Activated CD4-positive, alpha-beta T cell treated with anti-CD3 and anti-CD28 coated beads, Interleukin-2, Interleukin-4, amounts not matched to agents 100 ng/mL and 50 ng/mL, durations not matched to agents 16 hours and 8 hours (primary cell): ENCODE results near the gene PDE3B.
"Not testable (repeated sequence)": the region's sequence is repeated elsewhere in the genome, so short reads cannot be mapped to it uniquely, and the experiment has no call there.

ENCODE experiments used
- DNase-seq: peaks from one replicate; pipeline ENCODE4 v3.0.0-alpha.2; 2020; ENCODE audit warnings: low spot score

The PDE3B gene

GRCh38 chr11:14748090-14748489 is 104.5 kb downstream of the PDE3B start:
- no peak for DNase-seq

DNA sequence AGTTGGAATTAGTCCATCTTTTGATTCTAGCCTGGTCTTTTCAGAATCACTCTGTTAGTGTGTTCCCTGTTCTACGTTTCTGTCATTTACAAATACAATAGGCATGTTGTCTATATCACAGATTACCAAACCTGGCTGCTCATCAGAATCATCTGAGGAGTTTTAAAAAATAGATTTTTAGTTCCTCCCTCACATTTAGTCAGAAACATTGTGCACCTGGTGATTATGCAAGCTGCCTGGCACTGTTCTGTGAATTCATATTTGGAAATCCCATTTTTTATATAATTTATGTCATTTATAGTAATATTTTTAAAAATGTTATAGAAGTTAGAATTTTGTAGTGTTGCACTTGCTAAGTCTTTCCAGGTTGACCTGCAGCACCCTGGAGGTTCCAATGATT is 107.3 kb downstream of the PDE3B start:
- DNase-seq = no peak

- no peak for DNase-seq
Measured at GRCh38 chr11:14751975-14752407, 108.4 kb downstream of the PDE3B start.

DNA sequence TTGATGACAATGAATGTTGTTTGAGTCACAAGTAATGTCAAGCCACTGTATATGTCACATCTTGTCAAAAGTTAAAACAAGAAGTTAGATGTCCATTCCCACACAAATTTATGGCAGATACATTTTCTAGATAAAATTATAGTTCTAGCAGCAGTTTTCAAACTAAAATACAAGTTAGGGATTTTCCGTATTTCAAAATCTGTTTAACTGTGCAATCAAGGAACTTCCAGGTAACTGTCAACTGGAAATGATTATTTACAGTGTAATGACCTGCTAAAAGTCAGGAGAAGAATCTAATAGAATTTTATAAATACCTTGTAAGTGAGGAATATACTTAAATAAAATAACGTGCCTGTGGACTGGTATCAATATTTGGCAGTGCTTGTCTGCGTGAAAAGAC is 111.5 kb downstream of the PDE3B start:
- DNase-seq = no peak

GRCh38 chr11:14756349-14756748 is 112.7 kb downstream of the PDE3B start:
- DNase-seq = no peak

DNA sequence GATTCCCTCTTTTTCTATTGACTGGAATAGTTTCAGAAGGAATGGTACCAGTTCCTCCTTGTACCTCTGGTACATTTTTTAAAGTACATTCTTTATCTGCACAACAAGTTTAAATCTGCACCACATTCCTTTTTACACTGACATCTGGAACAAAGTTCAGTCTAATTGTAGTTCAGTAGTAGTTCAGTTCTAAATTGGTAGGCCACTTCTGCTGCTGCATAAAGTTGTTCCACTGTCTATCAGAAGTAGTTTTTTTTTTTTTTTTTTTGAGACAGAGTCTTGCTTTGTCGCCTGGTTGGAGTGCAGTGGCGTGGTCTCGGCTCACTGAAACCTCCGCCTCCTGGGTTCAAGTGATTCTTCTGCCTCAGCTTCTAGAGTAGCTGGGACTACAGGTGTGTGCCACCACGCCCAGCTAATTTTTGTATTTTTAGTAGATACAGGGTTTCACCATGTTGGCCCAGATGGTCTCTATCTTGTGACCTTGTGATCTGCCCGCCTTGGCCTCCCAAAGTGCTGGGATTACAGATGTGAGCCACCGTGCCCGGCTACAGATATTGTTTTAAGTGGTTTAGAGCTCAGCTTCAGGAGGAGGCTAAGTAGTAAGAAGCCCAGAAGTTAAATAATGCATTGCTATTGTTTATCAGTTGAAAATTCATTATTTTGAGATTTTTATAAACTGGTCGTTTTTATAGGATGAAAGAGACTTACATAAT is 115.9 kb downstream of the PDE3B start:
- DNase-seq = not testable (repeated sequence)

DNA sequence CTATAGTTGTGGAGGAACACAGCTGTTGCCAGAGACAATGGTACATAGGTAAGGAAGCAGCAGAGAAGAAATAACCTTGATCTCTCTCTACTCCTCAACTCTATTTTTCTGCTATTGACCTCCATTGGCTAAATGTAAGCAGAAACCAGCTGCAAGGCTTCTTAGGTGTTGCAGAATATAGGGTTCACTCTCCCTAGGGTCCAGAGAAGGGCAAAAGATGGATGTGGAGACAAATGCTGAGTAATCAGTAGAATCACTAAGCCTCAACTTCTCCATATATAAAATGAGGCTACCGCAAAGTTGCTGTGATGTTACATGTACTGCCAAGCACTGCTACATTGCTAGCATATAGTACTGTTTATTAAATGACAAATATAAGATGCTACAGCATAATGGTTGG is 120.6 kb downstream of the PDE3B start:
- no peak for DNase-seq

DNA sequence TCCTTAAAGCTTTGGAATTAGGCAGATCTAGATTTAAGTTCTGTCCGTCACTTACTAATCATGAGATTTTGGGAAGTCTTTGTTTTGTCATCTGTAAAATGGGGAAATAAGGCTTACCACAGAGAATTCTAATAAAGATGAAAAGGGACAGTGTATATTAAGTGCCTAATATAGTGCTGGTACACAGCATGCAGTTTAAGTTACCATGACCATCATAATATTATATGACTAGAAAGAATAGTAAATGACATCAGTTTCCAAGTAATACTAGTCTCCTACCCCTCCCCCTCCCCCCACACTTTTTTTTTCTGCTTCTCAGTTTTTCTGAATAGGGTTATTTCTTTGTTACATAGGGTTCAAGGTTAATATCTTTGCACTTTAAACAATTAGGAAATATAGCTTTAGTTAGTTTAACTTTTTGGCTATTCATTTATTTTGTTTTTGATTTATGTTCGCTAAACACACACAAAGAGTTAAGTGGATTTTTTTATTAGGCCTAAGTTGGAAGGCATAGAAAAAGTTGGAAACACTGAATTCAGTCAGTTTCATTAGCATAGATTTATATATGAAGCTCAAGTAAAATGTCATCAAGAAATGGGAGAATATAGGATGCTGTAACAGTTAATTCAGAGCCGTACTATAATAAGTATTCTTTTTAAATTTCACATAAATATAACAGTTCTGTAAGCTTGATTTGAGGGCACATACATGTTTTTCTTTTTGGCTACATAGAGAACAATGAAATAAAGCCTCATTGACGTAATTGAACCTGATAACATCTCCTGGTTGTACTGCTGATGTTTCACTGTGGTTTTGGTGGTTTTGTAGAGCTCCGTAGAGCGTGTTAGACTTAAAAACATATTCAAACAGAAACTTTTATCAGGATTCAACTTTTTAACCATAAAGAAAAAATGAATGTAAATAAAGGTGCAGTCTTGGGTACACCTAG is 121.2 kb downstream of the PDE3B start:
- DNase-seq = peak; percentile 91

- DNase-seq = no peak
Measured at GRCh38 chr11:14766585-14766984, 123.0 kb downstream of the PDE3B start.

DNA sequence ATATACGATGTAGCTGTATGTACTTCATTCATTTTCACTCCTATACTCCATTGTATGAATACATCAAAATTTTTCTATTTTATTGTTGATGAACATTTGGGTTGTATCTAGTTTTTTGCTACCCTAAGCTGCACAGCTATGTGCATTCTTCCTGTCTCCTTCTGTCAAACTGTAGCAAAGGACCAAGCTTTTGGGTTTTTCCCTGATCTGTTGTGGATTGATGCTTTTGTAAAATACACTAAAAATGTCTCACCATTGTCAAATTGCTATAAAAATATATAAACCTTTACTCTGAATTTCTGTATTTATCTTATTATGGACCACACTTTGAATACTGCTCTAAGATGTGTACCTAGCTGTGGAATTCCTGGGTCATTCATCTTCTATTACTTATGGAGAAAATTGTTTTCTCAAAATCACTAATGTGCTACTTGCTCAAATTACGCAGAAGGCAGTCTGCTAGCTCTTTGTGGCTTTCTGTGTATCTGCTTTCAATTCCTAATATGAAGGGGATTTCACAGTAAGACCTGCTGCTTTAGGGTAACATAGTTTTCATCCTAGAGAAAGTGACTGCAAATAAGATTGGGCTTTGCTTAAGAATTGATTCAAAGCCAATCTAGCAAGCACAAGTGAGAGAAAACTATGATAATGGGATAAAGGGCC is 125.1 kb downstream of the PDE3B start:
- peak; percentile 76 for DNase-seq

DNA sequence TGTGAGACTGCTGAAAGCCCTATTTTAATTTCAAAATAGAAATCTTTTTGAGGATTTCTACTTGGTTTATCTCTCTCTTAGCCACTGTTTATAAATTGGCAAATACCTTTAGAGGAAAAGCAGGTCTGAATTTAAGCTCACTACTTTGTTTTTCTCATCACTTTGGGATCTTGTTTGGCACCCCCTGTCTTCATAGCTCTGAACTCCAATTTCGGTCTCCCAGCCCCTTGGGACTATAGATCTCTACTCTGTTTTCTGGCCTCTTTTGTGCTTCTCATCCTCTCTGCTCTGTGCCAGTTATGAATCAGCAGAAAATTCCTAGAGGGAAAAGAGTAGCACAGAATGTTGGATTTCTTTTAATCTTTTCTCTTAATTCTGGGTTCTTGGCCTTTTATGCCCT is 130.2 kb downstream of the PDE3B start:
- DNase-seq = no peak

- DNase-seq = no peak
Measured at GRCh38 chr11:14774721-14775120, 131.1 kb downstream of the PDE3B start.

GRCh38 chr11:14775897-14776296 is 132.3 kb downstream of the PDE3B start:
- no peak for DNase-seq

- DNase-seq = not testable (repeated sequence)
Measured at GRCh38 chr11:14778460-14778859, 134.9 kb downstream of the PDE3B start.

DNA sequence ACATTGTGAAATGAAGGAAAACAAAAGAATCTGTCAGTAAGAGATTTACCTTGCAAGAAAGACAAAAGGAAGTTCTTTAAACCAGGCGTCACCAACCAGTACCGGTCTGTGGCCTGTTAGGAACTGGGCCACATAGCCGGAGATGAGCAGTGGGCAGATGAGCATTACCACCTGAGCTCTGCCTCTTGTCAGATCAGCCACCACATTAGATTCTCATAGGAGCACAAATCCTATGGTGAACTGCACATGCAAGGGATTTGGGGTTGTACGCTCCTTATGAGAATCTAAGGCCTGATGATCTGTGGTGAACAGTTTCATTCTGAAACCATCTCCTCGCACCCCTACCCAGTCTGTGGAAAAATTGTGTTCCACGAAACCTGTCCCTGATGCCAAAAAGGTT is 140.2 kb downstream of the PDE3B start:
- DNase-seq = no peak

DNA sequence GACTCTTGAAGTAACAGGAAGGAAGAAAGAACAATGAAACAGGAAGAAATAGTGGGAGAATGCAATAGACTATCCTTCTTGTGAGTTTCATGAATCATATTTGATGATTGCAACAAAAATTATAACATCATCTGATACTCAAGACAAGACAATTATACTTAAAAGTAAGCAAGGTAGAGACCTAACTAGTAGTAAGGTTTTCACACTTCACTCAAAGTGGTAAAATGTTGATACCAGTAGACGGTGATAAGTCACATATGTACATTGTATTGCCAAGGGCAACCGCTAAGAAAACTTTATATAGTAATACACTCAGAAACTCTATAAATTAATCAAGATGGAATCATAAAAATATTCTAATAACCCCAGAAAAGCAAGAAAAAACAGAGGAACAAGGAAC is 140.6 kb downstream of the PDE3B start:
- DNase-seq = no peak

DNA sequence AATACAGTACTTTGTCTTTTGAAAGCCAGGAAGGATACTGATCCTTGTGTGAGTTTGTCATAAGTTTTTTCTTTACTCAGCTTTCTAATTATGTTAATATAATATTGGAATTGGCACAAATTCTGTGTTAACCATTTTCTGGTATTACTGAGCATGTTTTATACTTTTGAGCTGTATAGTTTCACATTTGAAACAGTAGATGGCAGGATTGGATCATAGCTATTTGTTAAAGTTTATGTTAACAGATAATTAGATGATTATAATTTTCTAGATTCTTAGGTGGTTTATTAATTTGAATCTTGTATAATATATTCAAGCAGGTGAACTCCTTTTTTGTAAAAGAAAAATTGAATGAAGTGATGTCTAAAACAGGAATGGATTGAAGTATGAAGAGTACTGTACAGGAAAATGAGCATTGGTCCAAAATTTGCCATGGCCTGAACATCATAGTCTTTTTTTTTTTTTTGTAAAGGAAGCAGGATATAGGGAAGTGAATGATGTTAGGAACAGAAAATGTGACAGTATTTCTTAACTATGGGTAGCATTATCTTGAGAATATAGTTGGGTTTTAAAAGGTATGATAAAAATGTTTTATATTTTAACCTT is 146.4 kb downstream of the PDE3B start:
- peak; percentile 15 for DNase-seq

DNA sequence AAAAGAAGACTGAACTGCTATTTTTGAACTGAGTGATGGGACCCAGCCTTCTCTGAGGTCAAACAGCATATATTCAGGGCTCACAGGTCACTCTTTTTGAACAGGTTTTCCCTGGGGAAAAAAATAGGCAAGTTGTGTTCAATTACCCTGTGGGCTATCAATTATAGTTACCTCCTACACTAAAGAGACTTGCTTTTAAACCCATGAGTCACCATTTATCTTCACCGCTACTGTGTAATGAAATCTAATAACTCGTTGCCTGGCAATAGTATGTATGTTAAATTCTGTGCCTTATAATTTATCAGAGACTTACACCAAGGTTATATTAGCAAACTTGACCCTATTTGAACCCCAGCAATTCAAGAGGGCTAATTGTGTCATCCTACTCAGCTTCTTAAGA is 149.9 kb downstream of the PDE3B start:
- no peak for DNase-seq

GRCh38 chr11:14796028-14796427 is 152.4 kb downstream of the PDE3B start:
- not testable (repeated sequence) for DNase-seq

- DNase-seq = no peak
Measured at GRCh38 chr11:14803846-14804245, 160.2 kb downstream of the PDE3B start.

DNA sequence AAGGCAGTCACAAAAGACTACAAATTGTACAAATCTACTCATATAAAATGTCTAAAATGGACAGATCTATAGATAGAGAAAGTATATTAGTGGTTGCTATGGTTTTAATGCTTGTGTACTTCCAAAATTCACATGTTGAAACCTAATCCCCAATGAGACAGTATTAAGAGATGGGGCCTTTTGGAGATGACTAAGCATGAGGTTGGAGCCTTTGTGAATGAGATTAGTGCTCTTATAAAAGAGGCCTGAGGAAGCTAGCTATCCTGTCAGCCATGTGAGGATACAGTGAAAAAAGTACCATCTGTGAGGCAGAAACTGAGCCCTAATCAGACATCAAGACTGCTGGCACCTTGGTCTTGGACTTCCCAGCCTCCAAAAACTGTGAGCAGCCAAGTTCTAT is 165.9 kb downstream of the PDE3B start:
- no peak for DNase-seq

GRCh38 chr11:14812757-14813156 is 169.2 kb downstream of the PDE3B start:
- no peak for DNase-seq
